ENCODE data around the gene CEBPE.
A peak's percentile ranks its signal among the peaks of the same experiment; 100 is the strongest.

Gene CEBPE

GRCh38 chr14:23101986-23102625 lies 16.9 kb downstream of the CEBPE start:
- no peak for DNase-seq

- no peak for DNase-seq
Observed at GRCh38 chr14:23101213-23101970, 17.7 kb downstream of the CEBPE start.

- peak; percentile 57 for DNase-seq
Observed at GRCh38 chr14:23099212-23099861, 19.7 kb downstream of the CEBPE start.

GRCh38 chr14:23097786-23098185 lies 21.3 kb downstream of the CEBPE start:
- peak; percentile 96 for DNase-seq

- DNase-seq: peak; percentile 100
Observed at GRCh38 chr14:23095196-23096108, 23.6 kb downstream of the CEBPE start, which contains the start of gene C14orf119. C14orf119 (plus strand) TSS chr14:23095505; CDS start chr14:23097659, 2,154 bp downstream.

GRCh38 chr14:23094666-23095195 lies 24.3 kb downstream of the CEBPE start, which contains the start of gene ACIN1:
ACIN1 (minus strand) TSS chr14:23095136; CDS start chr14:23095112, 24 bp downstream.
- DNase-seq: peak; percentile 90

GRCh38 chr14:23093991-23094665 lies 24.9 kb downstream of the CEBPE start:
- no peak for DNase-seq

GRCh38 chr14:23093526-23093925 lies 25.5 kb downstream of the CEBPE start:
- DNase-seq: no peak

- no peak for DNase-seq
Observed at GRCh38 chr14:23093104-23093503, 26.0 kb downstream of the CEBPE start.

- DNase-seq: no peak
Observed at GRCh38 chr14:23091294-23092225, 27.5 kb downstream of the CEBPE start.

- no peak for DNase-seq
Observed at GRCh38 chr14:23090254-23090636, 28.8 kb downstream of the CEBPE start.

GRCh38 chr14:23089498-23090253 lies 29.4 kb downstream of the CEBPE start:
- no peak for DNase-seq

GRCh38 chr14:23086565-23086964 lies 32.5 kb downstream of the CEBPE start:
- no peak for DNase-seq

GRCh38 chr14:23085458-23085857 lies 33.6 kb downstream of the CEBPE start:
- DNase-seq: no peak

- no peak for DNase-seq
Observed at GRCh38 chr14:23080474-23080873, 38.6 kb downstream of the CEBPE start.

GRCh38 chr14:23079716-23080115 lies 39.3 kb downstream of the CEBPE start:
- no peak for DNase-seq

GRCh38 chr14:23078692-23079116 lies 40.4 kb downstream of the CEBPE start:
- DNase-seq: peak; percentile 61

GRCh38 chr14:23077962-23078361 lies 41.1 kb downstream of the CEBPE start:
- no peak for DNase-seq

- DNase-seq: peak; percentile 56
Observed at GRCh38 chr14:23076785-23077408, 42.2 kb downstream of the CEBPE start.
